SK-MEL-5 (cell line): ENCODE measurements around the gene EYS. TPM values are rescaled to one million over a fixed set of nuclear protein-coding genes. Genes with fewer than 3 reads are reported as not detected.

ENCODE experiments used
- DNase-seq: peaks from one replicate; pipeline ENCODE4 v3.0.0-alpha.2; 2016; ENCODE audit warnings: low read depth, low spot score
- in situ Hi-C: cut with HindIII; loops from 2 replicates; pipeline ENCODE4 v1.10.0; 2016; ENCODE audit warnings: low sequenced_read_pairs, high pct_unique_total_duplicates, low pct_unique_long_range_greater_than_20kb
- total RNA-seq: library from RNA; depleted of rRNA; stranded (reverse); fragments of >200 nt; shearing (Covaris generic); gene quantifications from 2 replicates; pipeline ENCODE4 v1.2.3, GENCODE V29; 2014

The EYS gene
- total RNA-seq, 1 experiment from 2014 or later: 0.03 TPM

DNA sequence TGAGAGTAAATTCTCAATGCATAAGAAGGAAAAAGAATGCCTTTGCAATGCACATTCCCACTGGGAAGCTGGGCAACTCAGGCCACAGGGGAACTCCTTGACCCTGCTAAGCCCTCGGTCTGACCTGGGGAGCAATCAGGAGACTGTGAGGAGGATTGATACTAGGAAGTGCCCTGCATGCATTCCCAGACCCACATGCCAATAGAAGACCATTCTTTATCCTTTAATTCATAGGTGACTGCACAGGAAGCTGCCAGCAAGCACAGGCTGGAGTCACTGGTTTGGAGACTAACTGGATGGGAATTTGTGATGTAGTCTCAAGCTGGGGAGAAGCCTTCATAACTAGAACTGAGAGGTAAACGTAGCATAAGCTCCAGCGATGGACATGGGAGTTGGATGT is 1012.7 kb downstream of the EYS start:
- in situ Hi-C loops: no loop called here

GRCh38 chr6:64691064-64691463 is 1016.0 kb downstream of the EYS start:
- in situ Hi-C loops: no loop called here
- DNase-seq: no peak

More for the DNA sequence above, 1012.7 kb downstream of the EYS start:
- no peak for DNase-seq

DNA sequence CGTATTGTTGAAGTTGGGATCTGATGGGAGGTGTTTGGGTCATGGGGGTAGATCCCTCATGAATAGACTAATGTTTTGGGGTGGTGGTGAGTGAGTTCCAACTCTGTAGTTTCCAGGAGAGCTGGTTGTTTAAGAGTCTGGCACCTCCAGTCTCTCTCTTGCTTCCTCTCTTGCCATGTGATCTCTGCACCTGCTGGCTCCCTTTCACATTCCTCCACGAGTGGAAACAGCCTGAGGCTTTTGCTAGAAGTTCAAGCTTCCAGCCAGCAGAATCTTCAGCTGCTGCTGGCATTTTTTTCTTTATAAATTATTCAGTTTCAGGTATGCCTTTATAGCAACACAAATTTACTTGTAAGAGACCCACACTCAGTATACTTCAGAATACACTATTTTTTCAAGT is 1021.6 kb downstream of the EYS start:
- DNase-seq: no peak
- in situ Hi-C loops: no loop called here

- in situ Hi-C loops: no loop called here
- DNase-seq: peak; percentile 36
Measured at GRCh38 chr6:64683682-64684081, 1023.3 kb downstream of the EYS start.

- in situ Hi-C loops: no loop called here
- no peak for DNase-seq
Measured at GRCh38 chr6:64681416-64682160, 1025.4 kb downstream of the EYS start.

GRCh38 chr6:64680446-64680845 is 1026.6 kb downstream of the EYS start:
- DNase-seq: no peak
- in situ Hi-C loops: no loop called here

DNA sequence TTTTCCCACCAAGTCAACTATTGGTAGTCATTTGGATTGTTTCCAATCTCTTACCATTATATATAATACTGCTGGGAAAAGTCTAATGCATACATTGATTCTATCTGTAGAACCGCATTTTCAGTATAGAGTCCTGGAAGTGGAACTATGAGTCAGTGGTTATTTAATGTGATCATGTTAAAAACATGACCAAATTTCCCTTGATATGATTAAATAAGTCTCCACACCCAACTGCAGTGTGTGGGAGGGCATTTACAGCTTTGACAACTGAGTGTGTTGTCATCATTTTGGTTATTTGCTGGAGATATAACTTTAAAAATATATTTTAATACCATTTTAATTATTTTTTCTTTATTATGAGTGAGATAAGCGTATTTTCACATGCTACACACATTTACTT is 1027.6 kb downstream of the EYS start:
- in situ Hi-C loops: no loop called here

GRCh38 chr6:64672651-64673050 is 1034.4 kb downstream of the EYS start:
- in situ Hi-C loops: no loop called here
- DNase-seq: no peak

More for the DNA sequence above, 1027.6 kb downstream of the EYS start:
- no peak for DNase-seq

GRCh38 chr6:64672131-64672530 is 1034.9 kb downstream of the EYS start:
- in situ Hi-C loops: no loop called here
- DNase-seq: peak; percentile 41

GRCh38 chr6:64665137-64665536 is 1041.9 kb downstream of the EYS start:
- in situ Hi-C loops: no loop called here
- DNase-seq: no peak

- in situ Hi-C loops: no loop called here
- peak; percentile 78 for DNase-seq
Measured at GRCh38 chr6:64664480-64664879, 1042.5 kb downstream of the EYS start.

DNA sequence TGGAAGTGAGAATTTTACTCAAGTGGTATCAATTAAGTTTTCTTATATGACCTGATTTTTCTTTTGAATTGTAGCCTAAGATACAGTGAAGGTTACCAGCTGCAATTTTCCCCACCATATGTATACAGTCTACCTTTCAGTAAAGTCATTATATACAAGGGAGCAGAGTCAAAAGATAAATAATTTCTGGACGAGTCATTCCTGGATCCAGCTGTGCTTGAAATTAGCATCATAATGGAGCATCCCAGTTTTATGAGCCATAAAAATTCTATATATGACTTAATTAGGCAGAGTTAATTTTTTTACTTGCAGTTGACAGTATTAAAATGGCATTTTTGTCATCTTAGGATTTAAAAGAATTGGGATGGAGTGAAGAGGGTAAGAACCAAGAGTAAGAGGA is 1063.0 kb downstream of the EYS start:
- no peak for DNase-seq
- in situ Hi-C loops: no loop called here

DNA sequence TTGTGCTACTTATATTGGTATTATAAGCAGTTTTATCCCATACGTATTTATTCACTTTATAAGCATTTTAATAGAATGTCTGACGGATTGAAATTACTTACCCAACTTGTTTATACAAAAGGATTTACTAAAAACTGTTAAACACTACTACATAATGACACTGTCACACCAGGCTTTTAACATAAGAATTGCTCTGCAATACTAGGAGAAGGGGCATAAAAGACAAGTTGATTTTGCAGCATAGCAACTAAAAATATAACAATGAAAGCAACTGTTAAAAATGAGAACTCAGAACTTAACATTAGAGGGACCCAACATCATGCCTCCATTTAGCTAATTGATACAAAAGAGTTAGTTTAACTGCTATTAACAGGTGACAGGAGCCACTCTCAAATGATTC is 1076.1 kb downstream of the EYS start:
- in situ Hi-C loops: no loop called here

GRCh38 chr6:64622944-64623343 is 1084.1 kb downstream of the EYS start:
- in situ Hi-C loops: no loop called here
- no peak for DNase-seq

More for the DNA sequence above, 1076.1 kb downstream of the EYS start:
- DNase-seq: no peak

- in situ Hi-C loops: no loop called here
- no peak for DNase-seq
Measured at GRCh38 chr6:64602993-64603392, 1104.0 kb downstream of the EYS start.

DNA sequence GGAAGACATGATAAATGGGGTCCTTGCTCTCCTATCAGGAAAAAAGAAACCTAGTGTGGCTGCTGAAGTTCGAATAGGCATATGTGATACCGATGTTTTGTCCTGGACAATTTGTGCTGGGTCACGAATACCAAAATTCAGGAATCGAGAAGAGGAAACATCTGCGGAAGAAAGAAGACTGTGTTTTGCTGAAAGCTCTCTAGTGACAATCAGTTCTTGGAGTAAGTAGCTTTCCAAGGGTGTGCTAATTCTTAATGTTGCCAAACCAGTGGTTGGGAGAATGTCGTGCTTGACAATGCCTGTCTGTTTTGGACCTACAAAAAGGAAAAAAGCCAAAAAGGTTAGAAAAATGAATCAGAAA is 1115.4 kb downstream of the EYS start:
- in situ Hi-C loops: no loop called here
- DNase-seq: peak; percentile 19

GRCh38 chr6:64590965-64591675 is 1115.9 kb downstream of the EYS start:
- DNase-seq: no peak
- in situ Hi-C loops: no loop called here

DNA sequence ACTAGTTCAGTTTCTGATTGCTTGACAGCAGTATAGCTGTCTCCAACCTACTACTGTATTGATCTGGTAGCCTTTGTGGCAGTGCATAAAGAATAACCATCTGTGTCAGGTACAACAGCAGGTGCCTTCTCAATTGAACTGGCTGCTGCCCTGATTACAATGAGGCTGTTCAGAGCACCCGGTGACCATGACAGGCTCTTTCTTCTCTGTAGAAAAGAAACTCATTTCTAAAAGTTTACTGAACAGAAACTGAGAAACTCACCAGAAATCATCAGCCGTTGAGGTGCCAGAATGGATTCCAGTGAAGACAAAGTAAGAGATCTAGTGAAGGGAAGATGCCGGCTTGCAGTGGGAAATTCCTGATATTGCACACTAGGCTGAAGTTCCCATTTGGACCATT is 1117.1 kb downstream of the EYS start:
- in situ Hi-C loops: no loop called here
- DNase-seq: no peak

DNA sequence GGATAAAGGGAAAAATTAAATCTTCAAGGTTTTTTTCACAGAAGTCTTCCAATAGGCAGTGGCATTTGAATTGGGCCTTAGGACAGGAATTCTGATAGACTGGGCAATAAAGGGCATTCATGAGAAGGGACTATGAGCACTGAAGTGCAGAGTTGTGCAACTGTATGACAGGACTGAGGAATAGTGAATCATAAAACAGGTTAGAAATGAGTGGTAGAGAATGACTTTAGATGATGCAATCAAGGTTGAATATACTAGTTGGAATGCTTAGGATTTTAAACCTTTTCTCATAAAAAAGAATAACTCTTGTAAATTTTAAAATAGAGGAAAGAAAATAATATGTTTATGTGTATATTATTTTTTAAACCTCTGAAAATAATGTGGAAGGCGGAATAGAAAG is 1126.7 kb downstream of the EYS start:
- DNase-seq: no peak
- in situ Hi-C loops: no loop called here
